GM06990 (cell line): Measurements from ENCODE around the gene RAB11FIP4.

ENCODE experiments used
- DNase-seq: peaks from one replicate; pipeline ENCODE4 v3.0.0-alpha.2; 2011; ENCODE audit not compliant: insufficient read length; ENCODE audit errors: extremely low read depth
- H3K27me3 ChIP-seq: replicated peaks from 2 replicates; pipeline ENCODE4 v1.6.0; 2011; ENCODE audit warnings: low read length; ENCODE audit not compliant: control insufficient read depth, insufficient read depth
- H3K36me3 ChIP-seq: 2 replicates; pipeline ENCODE4 v1.5.1; 2011; ENCODE audit warnings: low read length; ENCODE audit not compliant: control insufficient read depth, insufficient read depth
- H3K4me3 ChIP-seq: replicated peaks from 2 replicates; pipeline ENCODE4 v1.5.1; 2011; ENCODE audit warnings: low read depth, mild to moderate bottlenecking, control low read depth, low read length
- CTCF ChIP-seq: IDR thresholded peaks from 2 replicates; pipeline ENCODE4 v1.5.1; 2011; ENCODE audit warnings: low read length, control low read depth, mild to moderate bottlenecking, inconsistent platforms; ENCODE audit not compliant: insufficient read depth, poor library complexity, severe bottlenecking

The RAB11FIP4 gene

GRCh38 chr17:31518478-31518877 lies 127.0 kb downstream of the RAB11FIP4 start:
- no peak for DNase-seq
- H3K4me3 ChIP-seq, result no peak overlapping the region
- no peaks in the 10 kb centered on the region for H3K27me3 ChIP-seq
- H3K36me3 ChIP-seq, result no peaks in the 10 kb centered on the region; the same call in none of the 2 replicates
- TF ChIP-seq CTCF, result no peak

- no peaks in the 10 kb centered on the region for H3K27me3 ChIP-seq
- no peak for DNase-seq
- no peaks in the 10 kb centered on the region; the same call in none of the 2 replicates for H3K36me3 ChIP-seq
- no peak for TF ChIP-seq CTCF
- no peak overlapping the region for H3K4me3 ChIP-seq
Measured at GRCh38 chr17:31521632-31522283, 130.3 kb downstream of the RAB11FIP4 start.

DNA sequence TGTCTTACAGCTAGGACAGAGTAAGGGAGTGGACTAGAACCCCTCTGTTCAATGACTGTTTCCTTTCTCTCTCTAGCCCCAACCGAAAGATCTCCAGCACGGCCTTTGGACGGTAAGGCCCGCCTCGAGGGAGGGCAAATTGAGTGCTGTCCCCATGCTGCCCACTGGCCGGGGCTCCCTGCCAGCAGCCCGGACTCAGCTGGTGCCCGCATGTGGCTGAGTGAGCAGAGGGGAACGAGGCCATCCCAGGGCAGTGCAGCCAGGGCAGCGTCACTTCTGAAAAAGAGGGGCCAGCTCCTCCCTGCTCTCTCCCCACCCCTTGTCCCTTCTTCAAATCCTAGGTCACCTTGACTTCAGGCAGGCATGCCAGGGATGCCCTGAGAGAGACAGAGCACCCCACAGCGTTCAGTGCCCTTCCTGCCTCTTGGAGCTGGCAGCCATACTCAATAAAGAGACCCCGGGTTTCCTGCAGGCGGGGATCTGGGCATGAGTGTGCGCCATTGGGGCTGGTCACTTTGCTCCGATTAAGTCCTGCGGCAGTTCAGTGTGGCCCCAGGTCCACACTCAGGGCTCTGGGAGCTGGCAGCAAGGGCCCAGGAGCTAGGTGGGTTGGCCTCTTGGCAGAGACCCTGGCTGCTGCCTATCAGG lies 130.9 kb downstream of the RAB11FIP4 start:
- Histone ChIP-seq H3K36me3 (no peaks in the 10 kb centered on the region; the same call in none of the 2 replicates), H3K4me3 (no peak overlapping the region), H3K27me3 (no peaks in the 10 kb centered on the region)
- no peak for DNase-seq
- no peak for TF ChIP-seq CTCF

DNA sequence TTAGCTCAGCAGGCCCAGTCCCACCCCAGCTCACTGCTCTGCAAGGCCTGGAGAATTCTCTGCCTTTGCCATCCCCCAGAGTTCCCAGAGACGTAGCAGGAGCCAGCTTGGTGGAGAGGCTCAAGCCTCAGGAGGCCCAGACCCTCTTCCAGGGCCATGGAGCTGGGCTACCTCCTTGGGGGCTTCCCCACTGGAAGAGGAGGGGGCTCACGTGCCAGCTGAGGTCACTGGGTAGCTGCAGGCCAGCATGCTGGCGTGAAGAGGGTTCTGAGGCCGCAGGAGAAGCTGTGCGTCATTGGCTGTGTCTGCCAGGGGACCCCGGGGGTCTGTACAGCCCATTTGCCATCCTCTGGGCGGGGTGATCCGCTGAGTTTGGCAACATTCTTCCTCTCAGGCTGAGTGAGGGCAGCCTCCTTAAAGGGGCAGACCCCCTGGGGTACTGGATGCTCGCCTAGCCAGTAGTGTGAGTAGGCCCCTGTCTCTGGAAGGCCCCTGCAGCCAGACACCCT lies 131.6 kb downstream of the RAB11FIP4 start:
- no peak for TF ChIP-seq CTCF
- H3K4me3 ChIP-seq, result no peak overlapping the region
- no peaks in the 10 kb centered on the region for H3K27me3 ChIP-seq
- DNase-seq, result no peak
- H3K36me3 ChIP-seq, result no peaks in the 10 kb centered on the region; the same call in none of the 2 replicates

DNA sequence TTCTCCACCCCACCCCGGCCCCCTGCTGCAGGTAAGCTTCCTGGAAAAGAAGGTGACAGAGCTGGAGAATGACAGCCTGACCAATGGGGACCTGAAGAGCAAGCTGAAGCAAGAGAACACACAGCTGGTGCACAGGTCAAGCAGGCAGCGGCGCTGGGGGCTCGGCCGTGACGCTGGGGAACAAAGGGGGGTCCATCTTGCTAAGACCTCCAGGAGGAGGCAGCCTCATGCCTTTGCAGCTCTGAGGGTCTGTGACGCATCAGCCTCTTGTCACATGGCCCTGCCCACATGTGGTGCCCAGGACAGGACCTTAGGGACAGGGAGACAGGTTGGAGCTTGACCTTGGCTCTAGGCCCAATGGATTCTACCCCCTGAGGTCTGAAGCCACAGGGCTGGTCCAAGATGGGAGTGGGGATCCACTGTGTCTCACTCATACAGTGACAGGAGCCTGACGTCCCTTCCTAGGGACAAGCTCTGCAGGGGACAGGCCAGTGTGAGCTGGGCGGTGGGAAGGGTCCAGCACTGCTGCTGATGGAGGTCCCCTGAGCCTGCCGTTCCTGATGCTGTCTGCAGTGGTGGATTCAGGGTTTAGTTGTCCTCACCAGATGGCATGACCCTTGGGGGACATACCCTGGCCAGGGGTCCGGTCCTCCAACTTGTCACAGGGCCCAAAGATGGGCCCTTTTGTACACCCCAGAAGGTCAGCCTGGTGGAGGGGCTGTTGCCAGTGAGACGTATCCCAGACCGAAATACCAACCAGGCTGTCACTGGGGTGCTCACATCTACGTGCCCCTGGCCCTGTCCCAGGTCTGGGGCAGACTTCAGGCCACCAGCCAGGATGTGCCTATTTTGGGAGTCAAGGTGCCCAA lies 132.6 kb downstream of the RAB11FIP4 start:
- no peak for TF ChIP-seq CTCF

More for the DNA sequence above, 132.6 kb downstream of the RAB11FIP4 start:
- no peak for DNase-seq
- H3K27me3 ChIP-seq, result no peaks in the 10 kb centered on the region
- no peak overlapping the region for H3K4me3 ChIP-seq
- H3K36me3 ChIP-seq, result no peaks in the 10 kb centered on the region; the same call in none of the 2 replicates
